Pancreas (tissue), 10 donors: ENCODE data around the gene SASH1. TPM values are rescaled to one million over a fixed set of nuclear protein-coding genes. Genes with fewer than 3 reads are reported as not detected.

ENCODE experiments used
- ATAC-seq, 4 donors: fragments of 200-7000 bp; cut with Tn5 transposase; one replicate each; pipeline versions ENCODE4 v1.8.0 to v1.9.1; 2020; ENCODE audit warnings: mild to moderate bottlenecking in 4 of 4, moderate library complexity in 4 of 4
- DNase-seq, 6 donors: peaks; one replicate each; pipeline ENCODE4 v3.0.0-alpha.2; 2020
- FAIRE-seq: peaks from 2 replicates; lab custom pipeline; 2012; peaks lifted over from hg19 to GRCh38; lab: Jason Lieb, UNC
- H3K27ac ChIP-seq, 4 donors: fragments of 200-600 bp; sonication (generic); 1 replicate in 3 of 4; 2 replicates in 1 of 4; pipeline versions ENCODE4 v1.5.0 to v1.8.0; 2020
- H3K27me3 ChIP-seq, 4 donors: fragments of 200-600 bp; one replicate each; pipeline ENCODE4 v1.8.0; 2021
- H3K36me3 ChIP-seq, 3 donors: fragments of 200-600 bp; sonication (generic) in 1 of 3; one replicate each; pipeline versions ENCODE4 v1.5.0 to v1.8.0; 2020 to 2021
- H3K4me1 ChIP-seq, 3 donors: fragments of 200-600 bp; one replicate each; pipeline ENCODE4 v1.8.0; 2021
- H3K4me3 ChIP-seq, 4 donors: fragments of 200-600 bp; sonication (generic) in 2 of 4; one replicate each; pipeline versions ENCODE4 v1.5.0 to v1.8.0; 2020 to 2021
- H3K9me3 ChIP-seq, 4 donors: fragments of 200-600 bp; one replicate each; pipeline ENCODE4 v1.8.0; 2021
- WGBS, 2 donors: extraction: QIAGEN DNeasy Blood & Tissue Kit; methylation state at CpG; one replicate each; pipeline ENCODE4 v1.1.7; 2013; 5-methylcytosine and 5-hydroxymethylcytosine counted together
- intact Hi-C, 3 donors: fragments of 100-400 bp; cut with DNase I; formaldehyde crosslinking; loops; one replicate each; pipeline versions ENCODE4 v1.11.1 to v1.14.2; 2022
- polyA plus RNA-seq, 2 donors: library from polyadenylated mRNA; stranded (reverse); fragments of 200-250 nt; gene quantifications; one replicate each; pipeline ENCODE4 v1.2.3, GENCODE V29; 2013
- total RNA-seq, 6 donors: library from RNA; stranded (reverse); fragmentation: NEBNext Ultra II Directional in 4 of 6; extraction: Animal tissue kit (Norgen Biotek cat#: 25700) in 4 of 6; gene quantifications; one replicate each; pipeline versions ENCODE4 v1.2.1 to v1.2.4, GENCODE V29; 2021 to 2023
- TF ChIP-seq, protein P1 (sequence below), 4 donors: fragments of 200-600 bp; sonication (generic) in 3 of 4; IDR thresholded peaks; one replicate each; pipeline versions ENCODE4 v1.5.0 to v1.8.0; 2021; ENCODE audit warnings: antibody characterized with exemption in 4 of 4
- donor health status: healthy with polysubstance abuse.
- donor health status: DM: no; HTN: no; CAD: no; lungs with moderate emphysema.
- donor health status: DM: no; HTN: no; CAD: no.
- donor health status: control.
- donor health status: control.
- donor health status: Bipolar disorder and iron deficiency.
- donor health status: DM: yes; HTN: yes; CAD: no.
- donor health status: DM: no; HTN: no; CAD: no.
- donor health status: DM: no; HTN: no; CAD: no.
- donor health status: DM: yes; HTN: yes; CAD: no.

SASH1 gene
- total and polyA plus RNA-seq, 8 donors, result 5.1 to 15.3 (median 8.9) TPM

DNA sequence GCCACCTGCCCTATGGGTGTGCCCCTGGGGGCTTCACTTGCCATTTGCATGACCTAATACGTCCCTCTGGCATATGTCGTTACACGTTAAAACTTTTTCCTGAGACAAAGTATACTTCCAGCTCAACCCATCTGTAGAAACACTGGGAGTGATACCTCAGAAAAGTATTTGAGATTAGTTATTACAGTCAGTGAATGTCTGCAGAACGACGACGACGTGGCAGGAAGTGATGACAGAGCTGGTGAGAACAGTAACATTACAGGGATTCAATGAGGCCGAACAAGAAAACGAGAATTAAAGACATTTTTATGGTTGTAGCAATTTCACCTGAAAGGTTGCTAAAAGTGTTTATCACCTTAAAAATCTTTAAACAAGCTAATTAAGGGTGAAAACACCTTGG, 40.2 kb downstream of the SASH1 start:
- DNase-seq (no peak), ATAC-seq (no peak), FAIRE-seq (no peak)
- Histone ChIP-seq H3K4me3 (no peak overlapping the region), H3K4me1 (no peaks in the 10 kb centered on the region), H3K27ac (no peak overlapping the region), H3K9me3 (no peaks in the 10 kb centered on the region), H3K36me3 (no peaks in the 10 kb centered on the region), H3K27me3 (no peaks in the 10 kb centered on the region)
- TF ChIP-seq, protein P1, sequence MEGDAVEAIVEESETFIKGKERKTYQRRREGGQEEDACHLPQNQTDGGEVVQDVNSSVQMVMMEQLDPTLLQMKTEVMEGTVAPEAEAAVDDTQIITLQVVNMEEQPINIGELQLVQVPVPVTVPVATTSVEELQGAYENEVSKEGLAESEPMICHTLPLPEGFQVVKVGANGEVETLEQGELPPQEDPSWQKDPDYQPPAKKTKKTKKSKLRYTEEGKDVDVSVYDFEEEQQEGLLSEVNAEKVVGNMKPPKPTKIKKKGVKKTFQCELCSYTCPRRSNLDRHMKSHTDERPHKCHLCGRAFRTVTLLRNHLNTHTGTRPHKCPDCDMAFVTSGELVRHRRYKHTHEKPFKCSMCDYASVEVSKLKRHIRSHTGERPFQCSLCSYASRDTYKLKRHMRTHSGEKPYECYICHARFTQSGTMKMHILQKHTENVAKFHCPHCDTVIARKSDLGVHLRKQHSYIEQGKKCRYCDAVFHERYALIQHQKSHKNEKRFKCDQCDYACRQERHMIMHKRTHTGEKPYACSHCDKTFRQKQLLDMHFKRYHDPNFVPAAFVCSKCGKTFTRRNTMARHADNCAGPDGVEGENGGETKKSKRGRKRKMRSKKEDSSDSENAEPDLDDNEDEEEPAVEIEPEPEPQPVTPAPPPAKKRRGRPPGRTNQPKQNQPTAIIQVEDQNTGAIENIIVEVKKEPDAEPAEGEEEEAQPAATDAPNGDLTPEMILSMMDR (IDR thresholded peaks at IDR 0.05), result no peak
- 89% methylated on average over 9 of the region's 9 CpGs for WGBS, 2 donors
- intact Hi-C loops, result no loop called here

DNA sequence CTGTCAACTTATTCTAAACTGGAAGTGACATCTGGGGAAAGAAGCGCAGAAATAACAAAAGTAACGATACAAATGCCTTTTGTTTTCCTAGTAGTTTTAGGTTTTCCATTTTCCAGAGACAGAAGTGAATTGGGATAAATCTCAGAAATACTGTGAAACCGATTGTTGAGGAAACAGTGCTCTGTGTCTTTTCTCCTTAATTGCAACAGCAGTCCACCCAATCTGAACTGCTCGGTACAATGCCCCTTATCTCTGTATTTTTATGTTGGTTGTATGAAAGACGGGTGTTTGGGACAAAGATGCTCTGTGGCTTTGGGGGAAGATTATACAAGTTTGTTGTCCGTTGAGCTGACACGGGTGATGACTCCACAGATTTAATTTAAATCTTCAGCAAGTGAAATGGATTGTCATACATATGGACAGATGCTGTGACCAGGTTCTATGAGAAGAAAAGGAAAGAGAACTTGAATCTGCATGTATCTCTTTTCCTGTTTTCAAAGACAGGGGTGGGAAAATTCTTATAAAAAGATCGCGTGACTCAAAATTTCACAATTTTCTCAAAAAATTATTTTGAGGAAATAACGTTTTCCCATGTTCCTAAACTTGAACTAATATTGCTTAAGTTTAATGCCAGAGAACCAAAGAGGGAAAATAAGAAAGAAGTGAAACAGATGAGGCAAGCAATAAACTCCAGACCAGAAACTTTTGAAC, 41.2 kb downstream of the SASH1 start:
- H3K27ac ChIP-seq, result no peak overlapping the region
- ATAC-seq (no peak), FAIRE-seq (no peak), DNase-seq (no peak)
- WGBS, 2 donors, result 84 to 86% methylated on average over 10 of the region's 10 CpGs
- H3K27me3 ChIP-seq, result no peaks in the 10 kb centered on the region
- H3K4me1 ChIP-seq, result no peaks in the 10 kb centered on the region
- TF ChIP-seq, protein P1 (IDR thresholded peaks at IDR 0.05), result no peak
- intact Hi-C loops, result no loop called here
- no peak overlapping the region for H3K4me3 ChIP-seq
- H3K36me3 ChIP-seq, result no peaks in the 10 kb centered on the region
- H3K9me3 ChIP-seq, result no peaks in the 10 kb centered on the region

DNA sequence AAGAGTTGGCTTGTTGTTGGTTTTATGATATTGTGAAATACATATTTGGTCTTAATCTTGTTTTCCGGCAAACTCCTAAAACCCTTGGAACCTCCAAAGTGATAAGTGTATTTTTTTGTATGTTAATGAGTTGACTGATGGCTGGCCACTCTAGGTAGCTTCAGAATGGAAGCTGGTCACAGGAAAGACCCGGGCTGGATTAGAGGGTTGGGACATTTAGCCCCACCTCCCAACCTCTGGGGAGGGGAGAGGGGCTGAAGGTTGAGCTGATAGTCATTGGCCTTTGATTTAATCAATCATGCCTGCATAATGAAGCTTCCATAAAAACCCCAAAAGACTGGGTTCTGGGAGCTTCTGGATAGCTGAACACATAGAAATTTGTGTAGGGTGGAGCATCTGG, 42.7 kb downstream of the SASH1 start:
- WGBS, 2 donors, result 43 to 54% methylated on average over 2 of the region's 2 CpGs
- Histone ChIP-seq H3K27ac (no peak overlapping the region), H3K4me1 (no peaks in the 10 kb centered on the region)

DNA sequence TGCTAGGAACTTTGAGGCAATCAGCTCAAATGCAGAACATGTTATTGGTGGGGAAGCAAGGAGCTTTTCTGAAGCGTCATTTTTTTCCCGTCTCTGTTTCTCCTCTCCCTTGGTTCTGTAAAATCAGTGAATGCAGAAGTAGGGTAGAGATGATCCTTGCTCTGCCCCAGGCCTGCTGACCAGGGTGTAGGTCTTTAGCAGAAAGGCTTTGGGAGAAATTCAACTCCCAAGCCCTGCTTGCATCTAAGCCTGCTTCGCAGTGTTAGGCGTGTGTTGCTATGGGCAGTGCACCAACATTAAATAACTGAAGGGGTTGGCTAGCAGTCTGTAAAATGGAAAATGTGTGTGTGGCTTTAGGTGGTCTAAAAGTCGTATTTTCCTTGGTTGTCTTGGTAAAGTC, 45.9 kb downstream of the SASH1 start:
- Histone ChIP-seq H3K4me1 (peaks cover 0 to 5% (median 0%) of the 10 kb centered on the region in 3 donors), H3K27ac (no peak overlapping the region), H3K4me3 (no peak overlapping the region), H3K27me3 (no peaks in the 10 kb centered on the region), H3K36me3 (no peaks in the 10 kb centered on the region), H3K9me3 (no peaks in the 10 kb centered on the region)
- no peak for DNase-seq
- intact Hi-C loops, result no loop called here
- no peak for FAIRE-seq
- WGBS, 2 donors, result 89 to 93% methylated on average over 5 of the region's 5 CpGs
- ATAC-seq, result peak in 1 of 4 donors; percentile 39
- TF ChIP-seq, protein P1 (IDR thresholded peaks at IDR 0.05), result no peak

More for the DNA sequence above, 42.7 kb downstream of the SASH1 start:
- H3K9me3 ChIP-seq, result no peaks in the 10 kb centered on the region
- no peaks in the 10 kb centered on the region for H3K27me3 ChIP-seq
- no peak overlapping the region for H3K4me3 ChIP-seq
- intact Hi-C loops, result no loop called here
- TF ChIP-seq, protein P1 (IDR thresholded peaks at IDR 0.05), result no peak
- H3K36me3 ChIP-seq, result no peaks in the 10 kb centered on the region
- FAIRE-seq, result no peak
- no peak for ATAC-seq
- DNase-seq, result no peak

DNA sequence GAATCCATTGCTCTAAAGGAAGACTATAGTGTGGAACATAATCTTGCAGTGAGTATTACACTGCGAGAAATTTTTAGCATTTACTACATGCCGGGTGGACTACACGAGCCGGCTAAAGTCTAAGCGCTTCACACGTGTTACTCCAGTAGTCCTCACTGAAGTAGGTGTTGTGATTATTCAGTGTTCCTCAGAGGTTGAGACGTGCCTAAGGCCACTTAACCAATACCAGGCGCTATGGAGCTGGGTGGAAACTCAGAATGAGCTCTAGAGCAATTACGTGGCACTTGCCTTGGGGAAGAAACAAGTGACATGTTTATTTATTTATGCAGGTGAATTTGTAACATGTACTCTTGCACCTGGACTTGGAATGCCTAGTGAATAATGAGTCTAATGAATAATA, 46.4 kb downstream of the SASH1 start:
- ATAC-seq, result no peak
- H3K4me1 ChIP-seq, result peaks cover 0 to 5% (median 2%) of the 10 kb centered on the region in 3 donors
- H3K9me3 ChIP-seq, result no peaks in the 10 kb centered on the region
- intact Hi-C loops, result no loop called here
- no peak overlapping the region for H3K4me3 ChIP-seq
- H3K27me3 ChIP-seq, result no peaks in the 10 kb centered on the region
- 88% methylated on average over 9 of the region's 9 CpGs for WGBS, 2 donors
- no peak for DNase-seq
- no peaks in the 10 kb centered on the region for H3K36me3 ChIP-seq
- H3K27ac ChIP-seq, result no peak overlapping the region
- no peak for FAIRE-seq
- TF ChIP-seq, protein P1 (IDR thresholded peaks at IDR 0.05), result no peak
